Karpas-422 (cell line): ENCODE results near the gene CST9L. TPM values are rescaled to one million over a fixed set of nuclear protein-coding genes. Genes with fewer than 3 reads are reported as not detected.
A peak's percentile ranks its signal among the peaks of the same experiment; 100 is the strongest.

Source experiments
- DNase-seq: peaks from one replicate; pipeline ENCODE4 v3.0.0-alpha.2; 2015
- H2AFZ ChIP-seq: fragments of 200-600 bp; sonication (generic); 2 replicates; pipeline ENCODE4 v1.6.1; 2014; ENCODE audit warnings: antibody characterized with exemption, low read length, mixed read lengths
- H3K27ac ChIP-seq: fragments of 200-600 bp; sonication (generic); 2 replicates; pipeline ENCODE4 v1.5.1; 2014; ENCODE audit warnings: mild to moderate bottlenecking, low read length, moderate library complexity
- H3K27me3 ChIP-seq: fragments of 200-600 bp; sonication (generic); 2 replicates; pipeline ENCODE4 v1.6.1; 2014; ENCODE audit warnings: low read length, mixed read lengths
- H3K36me3 ChIP-seq: fragments of 200-600 bp; sonication (generic); 2 replicates; pipeline ENCODE4 v1.6.1; 2014; ENCODE audit warnings: low read length, mixed read lengths; ENCODE audit not compliant: insufficient read depth
- H3K4me1 ChIP-seq: fragments of 200-600 bp; sonication (generic); 2 replicates; pipeline ENCODE4 v1.6.1; 2014; ENCODE audit warnings: mild to moderate bottlenecking, low read length, mixed read lengths
- H3K4me2 ChIP-seq: fragments of 200-600 bp; sonication (generic); 2 replicates; pipeline ENCODE4 v1.6.1; 2014; ENCODE audit warnings: low read length, low read depth, mild to moderate bottlenecking; ENCODE audit not compliant: poor library complexity, severe bottlenecking
- H3K4me3 ChIP-seq: fragments of 200-600 bp; sonication (generic); 2 replicates; pipeline ENCODE4 v1.5.1; 2014; ENCODE audit warnings: mild to moderate bottlenecking, antibody characterized with exemption, low read length, mixed read lengths
- H3K79me2 ChIP-seq: fragments of 200-600 bp; sonication (generic); 2 replicates; pipeline ENCODE4 v1.6.1; 2014; ENCODE audit warnings: mild to moderate bottlenecking, low read length, mixed read lengths
- H3K9ac ChIP-seq: fragments of 200-600 bp; sonication (generic); 2 replicates; pipeline ENCODE4 v1.6.0; 2014; ENCODE audit warnings: low read length
- H3K9me2 ChIP-seq: fragments of 200-600 bp; sonication (generic), shearing (Covaris generic); replicated peaks from 2 replicates; pipeline ENCODE4 v1.6.0; 2014; ENCODE audit warnings: mild to moderate bottlenecking, low read length, moderate library complexity; ENCODE audit not compliant: insufficient read depth
- H3K9me3 ChIP-seq: fragments of 300-700, 200-600 bp; sonication (generic); 2 replicates; pipeline ENCODE4 v1.6.1; 2014; ENCODE audit warnings: low read length, mixed read lengths
- H4K20me1 ChIP-seq: fragments of 200-600 bp; sonication (generic); 2 replicates; pipeline ENCODE4 v1.6.1; 2014; ENCODE audit warnings: mild to moderate bottlenecking, antibody characterized with exemption, low read length, low read depth; ENCODE audit not compliant: insufficient read depth
- total RNA-seq: library from RNA; depleted of rRNA; stranded (reverse); fragments of >200 nt; shearing (Covaris generic); gene quantifications from 2 replicates; pipeline ENCODE4 v1.2.3, GENCODE V29; 2014; ENCODE audit warnings: low replicate concordance

CST9L gene
- total RNA-seq, 1 experiment from 2014 or later, result not detected

- Histone ChIP-seq H4K20me1 (no peaks in the 10 kb centered on the region), H3K4me3 (no peak overlapping the region), H3K4me1 (peaks cover 2% of the 10 kb centered on the region), H3K27ac (no peak overlapping the region), H2AFZ (no peak overlapping the region), H3K9me2 (no peaks in the 10 kb centered on the region), H3K27me3 (no peaks in the 10 kb centered on the region), H3K9me3 (no peaks in the 10 kb centered on the region), H3K79me2 (no peaks in the 10 kb centered on the region), H3K9ac (no peak overlapping the region), H3K36me3 (no peaks in the 10 kb centered on the region), H3K4me2 (no peak overlapping the region)
- no peak for DNase-seq
Observed at GRCh38 chr20:23595941-23596340, 27.7 kb upstream of the CST9L start.

GRCh38 chr20:23588434-23589403 lies 20.4 kb upstream of the CST9L start:
- H3K9me2 ChIP-seq, result no peaks in the 10 kb centered on the region
- H3K9me3 ChIP-seq, result no peaks in the 10 kb centered on the region
- no peak overlapping the region for H3K27ac ChIP-seq
- no peaks in the 10 kb centered on the region for H4K20me1 ChIP-seq
- no peak overlapping the region for H3K4me3 ChIP-seq
- no peaks in the 10 kb centered on the region for H3K79me2 ChIP-seq
- no peaks in the 10 kb centered on the region for H3K36me3 ChIP-seq
- H2AFZ ChIP-seq, result no peak overlapping the region
- H3K4me1 ChIP-seq, result peaks cover 18% of the 10 kb centered on the region
- peak overlapping the region; percentile 24 for H3K4me2 ChIP-seq
- no peak for DNase-seq
- H3K9ac ChIP-seq, result no peak overlapping the region
- H3K27me3 ChIP-seq, result no peaks in the 10 kb centered on the region

GRCh38 chr20:23587631-23588030 lies 19.3 kb upstream of the CST9L start:
- DNase-seq, result no peak
- Histone ChIP-seq H3K4me3 (no peak overlapping the region), H3K36me3 (no peaks in the 10 kb centered on the region), H3K27ac (no peak overlapping the region), H3K27me3 (no peaks in the 10 kb centered on the region), H3K4me2 (no peak overlapping the region), H3K9ac (no peak overlapping the region), H3K9me3 (no peaks in the 10 kb centered on the region), H2AFZ (no peak overlapping the region), H4K20me1 (no peaks in the 10 kb centered on the region), H3K9me2 (no peaks in the 10 kb centered on the region), H3K79me2 (no peaks in the 10 kb centered on the region), H3K4me1 (peaks cover 18% of the 10 kb centered on the region)

GRCh38 chr20:23586735-23587525 lies 18.6 kb upstream of the CST9L start:
- Histone ChIP-seq H3K4me2 (no peak overlapping the region), H3K4me1 (peaks cover 18% of the 10 kb centered on the region), H3K9ac (no peak overlapping the region)

GRCh38 chr20:23585808-23586734 lies 17.8 kb upstream of the CST9L start:
- Histone ChIP-seq H2AFZ (no peak overlapping the region), H3K9me2 (no peaks in the 10 kb centered on the region), H3K4me2 (no peak overlapping the region), H3K4me1 (peaks cover 18% of the 10 kb centered on the region), H3K79me2 (no peaks in the 10 kb centered on the region), H3K27me3 (no peaks in the 10 kb centered on the region), H3K4me3 (no peak overlapping the region), H3K9me3 (no peaks in the 10 kb centered on the region), H3K27ac (no peak overlapping the region), H4K20me1 (no peaks in the 10 kb centered on the region), H3K36me3 (no peaks in the 10 kb centered on the region), H3K9ac (no peak overlapping the region)
- DNase-seq, result no peak

More at GRCh38 chr20:23586735-23587525, 18.6 kb upstream of the CST9L start:
- Histone ChIP-seq H3K27me3 (no peaks in the 10 kb centered on the region), H3K9me3 (no peaks in the 10 kb centered on the region), H3K36me3 (no peaks in the 10 kb centered on the region), H2AFZ (no peak overlapping the region), H3K9me2 (no peaks in the 10 kb centered on the region), H3K27ac (no peak overlapping the region), H3K79me2 (no peaks in the 10 kb centered on the region), H4K20me1 (no peaks in the 10 kb centered on the region), H3K4me3 (no peak overlapping the region)
- no peak for DNase-seq

DNA sequence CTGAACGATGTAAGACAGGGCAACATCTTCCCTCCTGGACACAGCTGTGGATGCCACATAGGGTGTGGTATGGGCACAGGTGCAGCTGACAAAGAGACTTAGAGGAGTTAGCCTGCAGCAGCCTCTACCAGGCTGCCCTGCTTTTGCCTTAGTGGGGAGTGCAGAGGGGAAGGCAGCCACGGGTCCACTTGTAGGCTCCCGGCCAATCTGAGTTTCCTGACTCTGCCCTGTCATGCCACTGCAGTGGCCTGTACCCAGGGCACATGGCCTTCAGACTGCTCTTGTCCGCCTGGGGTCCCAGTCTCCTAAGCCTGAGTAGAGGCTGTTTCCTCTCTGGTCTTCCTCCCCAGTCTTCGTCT lies 17.1 kb upstream of the CST9L start:
- no peak for DNase-seq
- no peak overlapping the region for H3K27ac ChIP-seq
- H3K4me1 ChIP-seq, result peaks cover 18% of the 10 kb centered on the region
- H3K36me3 ChIP-seq, result no peaks in the 10 kb centered on the region
- H2AFZ ChIP-seq, result no peak overlapping the region
- no peak overlapping the region for H3K4me2 ChIP-seq
- H3K9ac ChIP-seq, result no peak overlapping the region
- H4K20me1 ChIP-seq, result no peaks in the 10 kb centered on the region
- H3K27me3 ChIP-seq, result no peaks in the 10 kb centered on the region
- no peaks in the 10 kb centered on the region for H3K9me3 ChIP-seq
- no peaks in the 10 kb centered on the region for H3K79me2 ChIP-seq
- H3K9me2 ChIP-seq, result no peaks in the 10 kb centered on the region
- no peak overlapping the region for H3K4me3 ChIP-seq

DNA sequence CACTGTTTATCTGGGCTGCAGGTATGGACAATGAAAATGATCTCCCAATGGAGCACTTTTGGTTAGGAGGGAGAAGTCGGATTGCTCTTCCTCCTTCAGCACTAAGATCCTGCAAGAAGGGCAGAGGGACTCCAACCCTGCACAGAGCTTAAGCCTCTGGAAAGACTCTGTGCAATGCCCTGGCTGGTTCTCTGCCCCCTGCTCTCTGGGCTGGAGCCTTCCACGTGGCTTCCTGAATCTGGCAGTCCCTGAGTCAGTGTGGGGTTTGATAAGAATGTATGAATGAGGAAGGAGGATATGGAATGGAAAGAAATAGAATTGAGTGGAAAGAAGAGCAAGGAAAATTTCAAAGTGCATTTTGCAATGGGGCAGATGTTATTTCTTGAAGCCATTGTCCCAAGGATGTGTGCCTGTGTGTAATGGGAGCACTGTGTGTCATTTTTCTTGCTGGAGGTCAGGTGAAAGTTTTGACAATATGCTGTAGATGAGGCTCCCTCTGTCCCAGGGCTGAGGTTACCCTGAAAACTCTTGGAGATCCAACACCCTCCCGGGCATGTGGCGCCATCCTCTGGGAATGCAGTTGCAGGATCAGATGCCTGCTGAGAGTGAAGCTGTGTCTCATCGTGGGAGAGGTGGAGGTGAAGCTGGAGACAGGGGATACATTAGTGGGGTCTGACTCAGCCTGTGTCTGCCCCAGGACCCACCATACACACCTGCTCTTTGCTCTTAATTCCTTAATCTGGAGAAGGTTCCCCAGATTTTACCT lies 16.3 kb upstream of the CST9L start:
- no peaks in the 10 kb centered on the region for H3K9me3 ChIP-seq
- H3K79me2 ChIP-seq, result no peaks in the 10 kb centered on the region
- H2AFZ ChIP-seq, result no peak overlapping the region
- no peaks in the 10 kb centered on the region for H3K9me2 ChIP-seq
- H4K20me1 ChIP-seq, result no peaks in the 10 kb centered on the region
- no peak overlapping the region for H3K27ac ChIP-seq
- H3K4me1 ChIP-seq, result peaks cover 18% of the 10 kb centered on the region
- DNase-seq, result no peak
- no peak overlapping the region for H3K4me3 ChIP-seq
- H3K4me2 ChIP-seq, result no peak overlapping the region
- H3K9ac ChIP-seq, result no peak overlapping the region
- no peaks in the 10 kb centered on the region for H3K36me3 ChIP-seq
- H3K27me3 ChIP-seq, result no peaks in the 10 kb centered on the region
